ENCODE data around the gene TRPM3.

Gene TRPM3

DNA sequence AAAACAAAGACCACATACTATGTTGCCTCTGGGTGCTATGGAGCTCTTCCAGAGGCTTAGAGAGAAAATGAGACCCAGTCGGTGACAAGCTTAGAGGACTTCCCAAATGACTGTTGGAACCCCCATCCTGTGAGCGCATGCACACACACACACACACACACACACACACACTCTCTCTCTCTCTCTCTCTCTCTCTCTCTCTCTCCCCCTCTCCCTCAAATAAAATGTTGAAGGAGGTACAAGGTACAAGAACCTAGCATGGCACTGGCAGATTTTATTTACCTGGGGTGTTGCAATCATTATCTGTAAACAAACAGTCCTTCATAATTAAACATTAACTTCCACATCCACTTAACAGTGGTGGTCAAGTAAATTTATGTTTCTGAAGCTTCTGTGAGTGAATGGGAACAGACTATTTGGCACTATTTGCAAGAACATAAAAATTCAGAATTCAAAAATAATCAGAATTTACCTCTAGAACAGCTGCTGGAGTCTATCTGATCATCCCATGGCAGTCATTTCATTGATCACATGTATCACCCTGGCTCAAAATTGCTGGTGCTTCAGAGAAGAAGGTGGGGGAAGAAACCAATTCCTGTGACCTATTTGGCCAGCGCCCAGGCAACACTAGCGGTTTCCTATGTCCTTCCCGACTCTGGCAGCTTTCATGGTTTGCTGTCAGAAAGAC is 24.9 kb downstream of the TRPM3 start:
- DNase-seq, result no peak

GRCh38 chr9:71094708-71095251 is 26.6 kb downstream of the TRPM3 start:
- no peak for DNase-seq

DNA sequence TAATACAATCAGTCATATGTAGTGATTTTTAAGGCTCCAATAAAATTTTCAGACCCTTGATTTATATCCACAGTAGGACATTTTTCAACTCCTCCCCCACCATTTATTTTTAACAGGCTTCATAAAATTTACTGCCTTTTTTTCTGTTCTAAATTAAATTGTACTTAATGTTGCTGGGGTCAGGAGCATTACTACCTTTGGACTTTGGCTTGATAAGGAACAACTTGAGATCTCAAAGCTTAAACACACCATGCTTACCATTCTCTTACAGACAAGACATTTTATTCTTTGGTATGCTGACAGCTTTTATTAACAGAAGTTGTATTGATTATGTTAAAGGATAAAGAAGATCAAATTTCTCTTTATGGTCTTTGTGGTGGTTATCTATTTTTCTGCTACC is 30.5 kb downstream of the TRPM3 start:
- no peak for DNase-seq

- no peak for DNase-seq
Measured at GRCh38 chr9:71079451-71079850, 42.0 kb downstream of the TRPM3 start.

GRCh38 chr9:71076096-71076495 is 45.3 kb downstream of the TRPM3 start:
- DNase-seq, result no peak

- no peak for DNase-seq
Measured at GRCh38 chr9:71073494-71073893, 47.9 kb downstream of the TRPM3 start.

GRCh38 chr9:71072587-71072986 is 48.8 kb downstream of the TRPM3 start:
- no peak for DNase-seq

DNA sequence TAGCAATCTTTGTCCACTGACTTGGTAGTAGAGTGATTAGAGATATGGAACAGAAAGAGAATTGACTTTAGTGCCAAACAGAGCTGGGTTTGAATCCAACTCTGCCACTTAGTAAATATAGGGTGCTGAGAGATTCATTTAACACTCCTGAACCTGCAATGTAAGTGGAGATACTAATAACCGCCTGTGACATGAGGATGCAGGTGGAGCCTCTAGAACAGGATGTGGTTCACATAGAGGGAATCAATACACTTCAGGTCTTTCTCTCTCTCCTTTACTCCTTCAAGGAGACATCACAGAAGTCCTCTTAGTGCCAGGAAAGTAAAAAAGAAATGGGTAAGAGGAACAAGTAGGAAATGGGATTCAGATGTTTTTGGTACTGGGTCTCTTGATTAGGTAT is 49.8 kb downstream of the TRPM3 start:
- DNase-seq, result no peak

DNA sequence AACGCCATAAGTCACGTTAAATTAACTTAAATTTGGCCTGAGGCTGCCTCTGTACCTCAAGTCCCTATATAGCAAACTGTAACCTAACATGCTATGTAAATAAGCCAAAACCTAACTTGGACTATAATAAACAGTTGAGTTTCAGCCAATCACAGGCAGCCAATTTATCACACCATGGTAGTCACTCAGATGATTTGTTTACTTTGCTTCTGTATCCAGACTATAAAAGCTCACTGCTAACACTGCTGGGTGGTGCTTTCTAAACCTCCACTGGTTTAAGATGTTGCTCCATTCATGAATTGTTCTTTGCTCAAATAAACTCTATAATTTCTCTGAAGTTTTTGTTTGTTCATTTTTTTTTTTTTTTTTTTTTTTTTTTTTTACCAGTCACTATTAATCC is 62.8 kb downstream of the TRPM3 start:
- DNase-seq, result no peak

GRCh38 chr9:71052287-71052686 is 69.1 kb downstream of the TRPM3 start:
- DNase-seq, result no peak

DNA sequence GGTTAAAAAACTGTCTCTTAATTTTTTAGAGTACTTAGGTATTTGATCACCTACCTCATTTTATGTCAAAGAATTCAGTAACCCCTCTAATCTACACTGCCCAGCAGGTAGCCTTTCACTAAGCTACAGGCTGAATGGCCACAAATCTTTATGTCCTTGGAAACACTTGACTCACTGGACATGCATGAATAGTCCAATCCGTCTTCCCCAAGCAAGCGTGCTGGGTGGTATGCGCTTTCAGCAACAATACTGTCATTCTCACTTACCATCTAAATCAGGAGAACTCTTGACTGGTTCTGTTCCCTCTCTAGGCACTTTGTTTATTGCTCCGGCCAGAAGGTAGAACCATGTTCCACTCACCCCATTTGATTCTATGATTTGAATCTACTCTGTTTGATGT is 73.1 kb downstream of the TRPM3 start:
- DNase-seq, result no peak

DNA sequence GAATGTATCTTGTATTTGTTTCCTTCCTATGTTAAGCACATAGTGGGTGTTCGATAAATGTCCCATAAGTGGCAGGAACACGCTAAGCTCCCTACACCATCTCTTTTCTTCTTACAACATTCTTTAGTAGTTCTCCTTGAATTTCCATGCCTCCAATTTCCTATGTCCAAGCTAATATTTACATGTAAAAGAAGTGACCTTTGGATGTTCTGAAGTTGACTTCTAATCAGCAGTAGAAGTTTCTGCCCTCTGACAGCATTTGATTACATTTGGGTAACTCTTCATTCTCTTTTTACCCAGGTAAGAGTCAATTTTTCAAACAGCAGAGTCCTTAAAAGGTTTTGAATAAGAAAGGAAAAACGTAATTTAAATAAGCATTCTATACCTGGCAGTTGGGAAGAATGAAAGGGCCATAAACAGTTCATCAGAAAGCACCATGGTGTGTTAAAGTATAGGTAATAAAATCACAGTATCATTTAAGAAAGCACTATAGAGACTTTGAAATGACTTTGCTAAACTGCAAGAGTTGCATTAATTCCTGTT is 78.9 kb downstream of the TRPM3 start:
- DNase-seq, result no peak

DNA sequence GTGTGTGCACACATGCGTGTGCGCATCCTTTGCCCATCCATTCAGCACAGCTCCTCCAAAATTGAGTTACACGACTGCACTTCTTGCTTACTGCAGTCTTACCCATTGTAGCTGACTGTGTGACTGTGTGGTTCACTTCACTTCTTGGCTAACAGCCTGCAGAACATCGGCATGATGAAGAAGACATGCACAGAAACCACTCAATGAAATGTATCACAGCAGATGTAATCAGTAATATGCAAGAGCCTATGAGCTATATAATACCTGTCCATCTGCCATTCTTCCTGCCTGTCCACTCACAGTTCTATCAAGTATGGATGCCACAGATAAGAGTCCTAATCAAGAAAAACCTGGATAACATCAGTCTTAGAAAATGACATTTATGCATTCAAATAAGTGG is 83.9 kb downstream of the TRPM3 start:
- DNase-seq, result no peak

GRCh38 chr9:71036501-71036900 is 84.9 kb downstream of the TRPM3 start:
- DNase-seq, result no peak

GRCh38 chr9:71032779-71033178 is 88.6 kb downstream of the TRPM3 start:
- no peak for DNase-seq

DNA sequence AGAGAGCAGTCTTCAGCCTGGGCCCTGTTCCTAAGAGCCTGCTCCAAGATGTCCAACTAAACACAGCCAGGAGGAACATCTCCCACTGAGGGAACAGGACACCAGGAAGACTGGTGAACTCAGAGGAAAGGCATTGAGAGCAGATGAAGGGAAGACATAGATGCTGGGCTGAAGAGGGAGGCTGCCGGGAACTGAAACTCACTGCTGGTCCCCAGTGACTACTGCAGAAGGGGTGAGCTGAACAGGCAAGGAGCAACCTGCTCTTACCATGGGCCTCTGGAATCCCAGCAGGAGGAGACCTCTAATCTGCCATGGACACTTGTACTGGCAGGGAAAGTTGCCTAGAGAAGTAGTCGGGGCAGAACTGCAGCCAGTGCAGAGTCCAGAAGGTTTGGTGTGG is 95.7 kb downstream of the TRPM3 start:
- no peak for DNase-seq

DNA sequence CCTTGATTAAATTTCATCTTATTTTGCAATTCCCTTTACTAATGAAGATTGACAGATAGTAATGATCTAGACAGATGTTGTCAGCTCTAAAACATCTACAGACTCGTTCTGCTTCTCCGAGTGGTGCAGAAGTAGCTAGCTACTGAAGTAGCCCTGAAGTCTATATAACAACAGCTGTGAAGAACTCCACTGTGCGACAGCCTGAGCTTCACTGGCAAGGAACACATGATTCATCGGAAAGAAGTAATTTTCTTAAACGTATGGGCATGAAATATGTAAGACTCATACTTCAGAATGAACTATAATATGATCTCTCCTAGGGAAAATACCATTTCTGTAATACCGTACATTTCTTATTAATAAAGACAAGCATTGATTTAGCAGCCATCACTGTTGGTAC is 96.2 kb downstream of the TRPM3 start:
- no peak for DNase-seq

GRCh38 chr9:71010258-71010657 is 111.2 kb downstream of the TRPM3 start:
- no peak for DNase-seq

DNA sequence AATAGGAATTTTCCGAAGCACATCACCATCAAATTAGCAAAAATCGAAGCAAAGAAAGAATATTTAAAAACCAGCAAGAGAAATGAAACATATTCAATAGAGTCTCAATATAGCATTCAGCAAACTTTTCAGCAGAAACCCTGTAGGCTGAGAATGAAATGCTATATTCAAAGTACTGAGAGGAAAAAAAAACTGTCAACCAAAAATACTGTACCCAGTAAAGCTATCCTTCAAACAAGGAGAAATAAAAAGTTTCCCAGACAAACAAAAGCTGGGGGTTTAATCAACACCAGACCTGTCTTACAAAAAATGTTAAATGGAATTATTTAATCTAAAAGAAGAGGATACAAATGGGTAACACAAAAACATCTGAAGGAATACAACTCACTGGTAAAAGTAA is 116.0 kb downstream of the TRPM3 start:
- DNase-seq, result no peak

DNA sequence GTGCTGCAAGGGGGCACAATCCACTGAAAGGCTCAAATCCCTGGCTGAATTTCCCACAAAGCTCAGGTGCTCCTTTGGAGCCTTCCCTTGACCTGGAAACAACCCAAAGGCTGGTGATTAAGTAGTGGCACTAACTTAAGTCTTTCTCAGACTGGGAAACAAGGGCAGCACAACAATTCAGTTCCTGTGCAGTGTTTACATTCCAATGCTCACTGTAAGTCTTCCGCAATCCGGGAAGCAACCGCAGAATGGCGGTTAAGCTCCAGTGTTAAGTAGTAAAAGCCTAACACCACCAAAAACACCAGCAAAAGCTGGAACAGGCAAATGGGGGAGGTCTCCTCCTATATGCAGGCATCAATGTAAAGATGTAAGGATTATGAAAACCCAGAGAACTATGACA is 117.2 kb downstream of the TRPM3 start:
- DNase-seq, result no peak

- DNase-seq, result no peak
Measured at GRCh38 chr9:71003346-71003745, 118.1 kb downstream of the TRPM3 start.

GRCh38 chr9:71001780-71002386 is 119.5 kb downstream of the TRPM3 start:
- DNase-seq, result peak; percentile 12

GRCh38 chr9:70998962-70999361 is 122.5 kb downstream of the TRPM3 start:
- DNase-seq, result no peak

DNA sequence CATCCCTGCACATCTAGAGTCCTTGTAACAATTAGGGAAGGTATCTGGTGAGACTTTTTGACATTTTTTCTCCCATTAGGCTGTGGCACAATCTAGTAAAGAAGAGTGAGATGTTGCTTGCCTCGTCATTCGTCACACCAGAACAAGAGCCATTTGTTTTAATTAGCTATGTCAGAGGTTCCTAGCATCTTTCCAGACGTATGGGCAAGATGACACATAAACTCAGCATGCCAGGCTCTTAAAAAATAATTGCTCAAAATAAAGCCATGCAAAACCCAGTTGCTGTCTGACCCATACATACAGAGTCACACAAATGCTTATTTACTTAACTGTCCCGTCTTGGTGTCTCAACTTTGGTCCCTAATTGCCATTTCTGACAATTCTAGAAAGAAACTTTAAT is 125.9 kb downstream of the TRPM3 start:
- DNase-seq, result no peak

DNA sequence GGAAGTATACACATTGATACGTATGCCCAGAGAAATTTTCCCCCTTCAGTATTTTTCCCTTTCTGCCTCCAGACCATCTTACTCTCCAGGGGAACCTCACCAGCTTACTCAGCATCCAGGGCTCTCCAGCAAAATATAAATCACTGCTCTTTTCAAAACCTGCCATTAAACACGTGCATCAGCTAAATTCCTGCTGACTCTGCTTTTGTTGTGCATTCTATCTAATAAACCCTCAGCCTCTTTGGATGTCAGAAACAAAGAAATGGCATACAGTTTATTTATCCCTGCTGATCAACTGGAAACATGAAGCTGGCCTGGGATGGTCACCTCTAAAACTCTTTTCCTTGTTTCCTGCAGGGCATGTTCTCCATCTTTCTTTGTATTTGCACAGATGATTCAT is 126.8 kb downstream of the TRPM3 start:
- no peak for DNase-seq

Measured in CD4-positive, alpha-beta T cell treated with Interleukin-21 for 1 hour (primary cell).